Activated CD4-positive, CD25-positive, alpha-beta regulatory T cell treated with anti-CD3 and anti-CD28 coated beads, Interleukin-2, amount 50 U/mL, for 72 hours (primary cell): Measurements from ENCODE around the gene ATP5PB.

Experiments used
- DNase-seq: peaks from one replicate; pipeline ENCODE4 v3.0.0; 2021

The ATP5PB gene

DNA sequence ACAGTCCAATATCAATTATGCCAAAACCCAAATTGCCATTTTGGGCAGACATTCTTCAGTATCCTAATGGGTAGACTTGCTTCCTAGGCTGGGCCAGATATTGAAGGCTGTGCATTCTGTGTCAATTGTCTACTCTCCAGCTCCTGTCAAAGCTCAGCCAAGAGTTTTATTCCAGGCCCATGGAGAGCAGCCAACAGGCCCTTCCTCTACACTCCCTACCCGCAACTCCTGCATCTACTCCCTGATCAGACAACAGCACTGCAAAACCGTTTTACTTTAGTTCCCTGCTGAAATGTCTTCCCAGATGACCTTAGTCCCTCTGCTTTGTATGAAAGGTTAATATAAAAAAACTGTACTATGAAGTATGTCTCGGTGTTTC is 60.7 kb downstream of the ATP5PB start:
- DNase-seq, result no peak

DNA sequence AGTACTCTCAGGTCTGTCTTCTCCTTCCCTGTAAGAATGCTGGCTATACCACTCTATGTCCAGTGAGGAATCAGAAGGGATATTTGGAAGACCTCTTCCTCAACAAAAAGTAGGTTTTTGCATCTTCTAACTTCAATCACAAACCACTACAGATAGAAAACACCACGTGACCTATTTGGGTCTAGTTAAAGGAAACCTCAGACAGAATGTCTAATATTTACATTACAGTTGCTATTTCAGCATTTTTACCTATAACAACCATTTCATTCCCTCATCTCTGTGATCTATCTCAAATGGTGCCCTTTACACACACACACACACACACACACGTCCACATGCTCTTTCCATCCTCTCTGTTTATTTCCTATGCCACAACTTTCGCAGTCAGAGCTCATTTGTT is 62.1 kb downstream of the ATP5PB start:
- DNase-seq, result no peak
